ENCODE results near the gene CSMD2.
"Not testable (repeated sequence)": the region's sequence is repeated elsewhere in the genome, so short reads cannot be mapped to it uniquely, and the experiment has no call there.

CSMD2 gene

DNA sequence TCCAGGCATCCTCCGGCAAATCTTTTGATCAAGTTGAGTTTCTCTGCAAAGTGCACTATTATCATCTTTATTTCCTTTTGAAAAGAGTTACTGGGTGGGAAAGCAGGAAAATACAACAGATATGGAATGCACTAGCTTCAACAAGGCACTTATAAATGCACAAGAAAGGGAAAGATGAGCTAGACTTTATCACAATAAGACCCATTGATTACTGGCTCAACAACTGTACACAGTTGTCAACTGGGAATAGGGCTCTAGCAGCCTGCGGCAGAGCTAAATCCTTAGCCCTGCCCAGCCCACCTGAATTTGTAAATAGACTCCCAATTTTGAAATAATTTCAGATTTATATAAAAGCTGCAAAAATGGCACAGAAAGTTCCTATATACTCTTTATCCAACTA is 111.4 kb downstream of the CSMD2 start:
- DNase-seq (ENCODE audit: low read depth in 2 of 2): no peak

DNA sequence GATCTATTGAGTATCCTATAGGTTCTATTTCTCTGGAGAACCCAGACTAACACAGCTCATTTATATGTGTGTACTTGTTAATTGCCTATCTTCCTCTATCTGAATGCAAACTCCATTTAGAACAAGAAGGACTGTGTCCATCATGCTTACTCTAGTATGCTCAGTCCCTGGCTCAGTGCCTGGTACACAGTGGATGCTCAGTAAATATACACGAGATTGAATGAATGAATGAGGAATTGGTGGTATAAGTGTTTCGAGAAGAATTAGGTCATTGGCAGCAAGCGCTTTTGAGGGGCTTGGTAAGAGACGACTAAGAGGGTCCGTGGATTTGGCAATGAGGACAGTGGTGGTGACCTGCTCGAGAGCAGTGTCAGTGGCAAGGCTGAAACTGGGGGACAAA is 112.5 kb downstream of the CSMD2 start:
- DNase-seq (ENCODE audit: low read depth in 2 of 2): no peak

DNA sequence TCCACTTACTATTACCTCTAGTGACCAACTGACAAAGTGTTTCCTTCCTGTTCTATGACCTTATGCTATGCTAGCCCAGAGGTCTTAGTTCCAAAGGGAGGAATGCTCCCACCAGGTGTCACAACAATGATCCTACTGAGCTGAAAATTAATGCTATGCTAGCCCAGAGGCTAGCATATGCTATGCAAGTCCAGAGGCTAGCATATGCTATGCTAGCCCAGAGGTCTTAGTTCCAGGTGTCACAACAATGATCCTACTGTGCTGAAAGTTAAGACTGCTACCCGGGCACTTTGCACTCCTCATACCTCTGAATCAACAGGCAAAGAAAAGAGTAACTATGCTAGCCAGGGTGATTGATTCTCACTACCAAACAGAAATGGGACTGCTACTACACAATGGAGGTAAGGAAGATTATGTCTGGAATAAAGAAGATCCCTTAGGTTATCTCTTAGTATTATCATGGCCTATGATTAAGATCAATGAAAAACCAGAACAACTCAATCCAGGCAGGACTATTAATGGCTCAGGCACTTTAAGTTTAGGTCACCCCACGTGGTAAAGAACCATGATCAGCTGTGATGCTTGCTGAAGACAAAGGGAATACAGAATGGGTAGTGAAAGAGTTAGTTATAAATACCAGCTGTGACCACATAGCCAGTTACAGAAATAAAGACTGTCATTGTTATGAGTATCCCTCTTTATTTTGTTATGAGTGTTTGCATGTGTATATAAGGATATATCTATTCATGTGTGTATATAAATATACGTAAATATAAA is 114.1 kb downstream of the CSMD2 start:
- no peak for DNase-seq (ENCODE audit: low read depth in 2 of 2)

- no peak for DNase-seq (ENCODE audit: low read depth in 2 of 2)
Observed at GRCh38 chr1:34049994-34050393, 115.0 kb downstream of the CSMD2 start.

- no peak for DNase-seq (ENCODE audit: low read depth in 2 of 2)
Observed at GRCh38 chr1:34049477-34049876, 115.6 kb downstream of the CSMD2 start.

DNA sequence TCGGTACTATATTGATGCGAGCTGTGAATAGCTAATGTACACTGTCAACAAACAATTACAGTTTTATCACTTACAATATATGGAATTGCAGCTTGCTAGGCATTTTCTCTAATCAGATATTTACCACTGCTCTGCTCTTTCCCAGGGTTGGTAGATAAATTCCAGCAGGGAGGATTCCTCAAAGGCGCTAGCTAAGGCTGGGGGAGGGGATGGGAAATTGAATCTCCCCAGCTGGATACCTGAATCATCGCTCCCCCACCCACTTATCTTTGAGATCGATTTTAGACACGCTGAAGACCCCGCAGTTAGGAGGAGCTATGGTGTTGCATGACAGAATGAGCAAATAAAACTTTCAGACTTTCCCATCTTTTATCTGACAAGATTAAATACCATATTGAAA is 127.2 kb downstream of the CSMD2 start:
- DNase-seq (ENCODE audit: low read depth in 2 of 2): no peak

GRCh38 chr1:34037109-34037508 is 127.9 kb downstream of the CSMD2 start:
- no peak for DNase-seq (ENCODE audit: low read depth in 2 of 2)

DNA sequence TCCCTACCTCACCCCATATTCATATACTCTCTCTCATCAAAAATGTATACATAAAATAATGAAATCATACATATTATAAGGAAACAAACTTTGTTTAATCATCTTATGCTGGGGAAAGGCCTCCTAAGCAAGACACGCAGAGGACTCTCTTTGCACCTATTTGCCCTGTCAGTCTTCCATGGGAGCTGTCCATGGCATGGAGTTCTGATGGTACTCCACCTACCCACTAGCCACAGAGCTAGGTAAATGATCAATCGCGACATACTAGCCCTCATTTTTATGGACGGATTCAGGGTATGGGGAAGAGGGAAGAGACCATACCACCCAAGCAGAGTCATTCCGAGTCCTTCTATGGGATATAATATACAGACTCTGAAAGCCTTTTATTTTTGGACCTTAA is 131.0 kb downstream of the CSMD2 start:
- DNase-seq (ENCODE audit: low read depth in 2 of 2): no peak

DNA sequence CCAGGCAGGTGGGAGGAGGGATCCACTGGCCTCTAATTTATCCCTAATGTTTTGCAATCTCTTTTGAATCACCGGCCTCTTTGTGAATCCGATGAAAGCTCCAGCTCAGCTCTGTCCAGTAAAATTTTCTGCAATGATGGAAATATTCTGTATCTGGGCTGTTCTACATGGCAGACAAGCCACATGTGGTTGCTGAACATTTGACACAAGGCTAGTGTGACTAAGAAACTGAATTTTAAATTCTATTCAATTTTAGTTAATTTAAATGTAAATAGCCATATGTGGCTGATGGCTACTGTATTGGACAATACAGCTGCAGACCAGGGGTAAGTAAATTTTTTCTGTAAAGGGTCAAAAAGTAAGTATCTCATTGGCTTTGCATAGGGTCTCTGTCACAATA is 135.1 kb downstream of the CSMD2 start:
- no peak for DNase-seq (ENCODE audit: low read depth in 2 of 2)

DNA sequence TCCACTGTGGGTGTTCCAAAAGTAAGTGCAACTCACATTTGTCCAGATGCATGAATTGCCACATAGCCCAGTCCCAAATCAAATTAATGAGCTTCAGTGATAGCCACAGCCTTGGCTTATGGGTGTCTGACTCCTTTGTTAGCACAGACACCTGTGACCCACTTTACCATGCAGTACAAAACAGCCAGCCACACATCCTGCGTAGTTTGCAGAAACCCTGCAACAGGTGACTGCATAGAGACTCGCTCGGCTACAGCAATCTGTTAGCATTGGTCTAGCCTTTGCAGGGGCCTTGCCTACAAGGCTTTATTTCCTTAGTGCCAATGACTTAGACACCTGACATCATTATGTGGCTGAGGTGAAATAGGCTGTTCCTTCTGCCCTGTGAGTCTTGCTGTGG is 135.5 kb downstream of the CSMD2 start:
- no peak for DNase-seq (ENCODE audit: low read depth in 2 of 2)

GRCh38 chr1:34028381-34029055 is 136.5 kb downstream of the CSMD2 start:
- no peak for DNase-seq (ENCODE audit: low read depth in 2 of 2)

DNA sequence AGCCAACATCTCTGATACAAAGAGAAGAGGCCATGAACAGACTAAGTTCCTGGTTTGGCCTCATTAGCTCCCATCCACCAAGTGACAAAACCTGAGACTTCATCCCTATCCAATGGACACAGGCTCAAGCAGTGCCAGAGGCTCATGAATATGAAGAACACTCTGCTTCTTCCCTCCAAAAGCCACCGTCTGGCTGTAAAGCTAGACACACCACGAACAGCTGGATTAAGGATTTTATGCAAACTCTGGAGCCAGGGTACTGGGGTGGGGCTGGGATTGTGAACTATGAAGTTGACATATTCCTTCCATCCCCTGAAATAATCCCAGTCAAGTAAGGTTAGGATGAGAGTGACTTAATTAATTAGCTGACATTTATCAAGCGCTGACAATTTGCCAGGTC is 139.4 kb downstream of the CSMD2 start:
- no peak for DNase-seq (ENCODE audit: low read depth in 2 of 2)

GRCh38 chr1:34024485-34024884 is 140.5 kb downstream of the CSMD2 start:
- no peak for DNase-seq (ENCODE audit: low read depth in 2 of 2)

GRCh38 chr1:34019741-34020552 is 145.1 kb downstream of the CSMD2 start:
- no peak for DNase-seq (ENCODE audit: low read depth in 2 of 2)

DNA sequence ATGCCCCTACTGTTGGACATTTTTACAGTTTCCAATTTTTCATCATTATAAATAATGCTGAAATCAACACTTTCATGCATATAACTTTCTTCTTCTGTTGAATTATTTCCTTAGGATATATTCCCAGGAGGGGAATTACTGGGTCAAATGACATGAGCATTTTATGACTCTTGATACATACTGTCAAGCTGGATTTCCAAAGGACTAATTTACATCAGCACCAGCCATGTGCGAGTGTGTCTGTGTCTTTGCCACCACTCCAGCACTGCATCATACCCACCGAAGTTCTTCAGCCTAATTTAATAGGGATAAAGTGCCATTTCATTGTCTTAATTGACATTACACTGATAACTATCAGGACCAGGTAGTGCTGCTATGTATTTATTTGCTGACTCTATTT is 146.7 kb downstream of the CSMD2 start:
- DNase-seq (ENCODE audit: low read depth in 2 of 2): no peak

- not testable (repeated sequence) for DNase-seq (ENCODE audit: low read depth in 2 of 2)
Observed at GRCh38 chr1:34016281-34016680, 148.7 kb downstream of the CSMD2 start.

- DNase-seq (ENCODE audit: low read depth in 2 of 2): no peak
Observed at GRCh38 chr1:34013958-34014737, 150.9 kb downstream of the CSMD2 start.

- DNase-seq (ENCODE audit: low read depth in 2 of 2): no peak
Observed at GRCh38 chr1:34013136-34013535, 151.9 kb downstream of the CSMD2 start.

DNA sequence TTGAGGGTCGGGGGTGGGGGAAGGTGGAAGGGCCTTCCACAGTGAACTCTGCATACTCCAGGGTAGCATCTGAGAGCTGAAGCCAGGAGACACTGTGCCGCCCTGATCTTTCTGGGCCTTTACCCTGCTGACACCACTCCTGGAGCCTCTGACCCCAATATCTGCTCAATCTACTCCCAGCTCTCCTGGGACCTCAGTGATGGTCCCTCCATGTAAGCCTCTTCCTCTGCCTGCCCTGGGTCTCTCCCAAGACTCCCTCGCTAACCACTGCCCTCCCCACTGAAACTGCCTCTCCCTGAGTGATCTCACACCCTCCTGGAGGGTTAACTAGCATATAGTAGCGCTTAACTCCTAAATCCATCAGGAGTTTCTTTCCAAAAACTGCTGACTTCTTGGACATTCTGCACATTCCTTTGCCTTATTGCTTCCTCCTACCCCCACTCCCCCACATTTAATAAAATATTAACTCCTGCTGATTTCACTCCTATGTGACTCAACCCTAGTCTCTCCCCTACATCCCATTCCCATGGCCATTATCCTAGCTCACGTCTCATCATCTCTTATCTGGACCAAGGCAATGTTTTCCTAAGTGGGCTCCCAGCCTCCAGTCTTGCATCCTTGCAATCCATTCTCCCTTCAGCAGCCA is 155.6 kb downstream of the CSMD2 start:
- no peak for DNase-seq (ENCODE audit: low read depth in 2 of 2)

DNA sequence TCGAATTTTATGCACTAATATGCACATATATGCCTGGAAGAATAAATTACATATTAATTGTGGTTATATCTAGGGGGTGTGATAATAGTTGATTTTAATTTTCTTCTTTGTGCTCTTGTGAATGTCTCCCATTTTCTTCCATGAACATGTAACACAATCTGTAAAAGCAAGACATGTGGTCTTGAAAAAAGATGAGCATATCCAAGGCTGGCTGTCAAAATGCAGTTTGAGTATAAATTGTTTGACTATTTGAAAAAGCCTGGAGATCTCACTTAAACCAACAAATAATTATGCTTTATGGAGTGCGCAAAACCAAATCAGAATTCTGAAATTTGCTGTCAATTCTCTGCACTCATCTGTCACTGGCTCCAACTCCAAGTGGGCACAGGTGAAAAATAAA is 157.3 kb downstream of the CSMD2 start:
- DNase-seq (ENCODE audit: low read depth in 2 of 2): no peak

- no peak for DNase-seq (ENCODE audit: low read depth in 2 of 2)
Observed at GRCh38 chr1:34005309-34005708, 159.7 kb downstream of the CSMD2 start.
